Progenitor cell of endocrine pancreas (in vitro differentiated cells): ENCODE results near the gene RAC3. TPM values are rescaled to one million over a fixed set of nuclear protein-coding genes. Genes with fewer than 3 reads are reported as not detected.

Experiments
- DNase-seq: peaks from one replicate; pipeline ENCODE4 v3.0.0; 2021; ENCODE audit warnings: low spot score; ENCODE audit not compliant: unreplicated experiment
- H3K27ac Mint-ChIP-seq: 2 replicates; pipeline ENCODE4 v1.8.0; 2021; ENCODE audit warnings: mild to moderate bottlenecking, moderate library complexity, mixed read lengths
- H3K27me3 Mint-ChIP-seq: 2 replicates; pipeline ENCODE4 v1.8.0; 2021; ENCODE audit warnings: mixed read lengths
- H3K36me3 Mint-ChIP-seq: 2 replicates; pipeline ENCODE4 v1.8.0; 2022; ENCODE audit warnings: mixed read lengths; ENCODE audit not compliant: insufficient read depth
- H3K4me1 Mint-ChIP-seq: 2 replicates; pipeline ENCODE4 v1.8.0; 2021; ENCODE audit warnings: low read depth, mixed read lengths
- H3K4me3 Mint-ChIP-seq: 2 replicates; pipeline ENCODE4 v1.8.0; 2021; ENCODE audit warnings: low read depth, mild to moderate bottlenecking, moderate library complexity, mixed read lengths
- H3K9me3 Mint-ChIP-seq: 2 replicates; pipeline ENCODE4 v1.8.0; 2021; ENCODE audit warnings: low read depth, mixed read lengths
- CTCF ChIP-seq: fragments of 200-600 bp; sonication (generic); IDR thresholded peaks from one replicate; pipeline ENCODE4 v1.5.0; 2021; ENCODE audit warnings: antibody characterized with exemption, mild to moderate bottlenecking; ENCODE audit not compliant: unreplicated experiment
- total RNA-seq: library from RNA; stranded (reverse); gene quantifications from 2 replicates; pipeline ENCODE4 v1.2.1, GENCODE V29; 2021

The RAC3 gene
- total RNA-seq, 1 donor from 2014 or later = 25.2 TPM

GRCh38 chr17:82000803-82001570 lies 30.5 kb upstream of the RAC3 start:
- TF ChIP-seq CTCF = no peak
- H3K36me3 Mint-ChIP-seq = no peaks in the 10 kb centered on the region
- H3K4me1 Mint-ChIP-seq = no peaks in the 10 kb centered on the region
- no peaks in the 10 kb centered on the region for H3K27me3 Mint-ChIP-seq
- no peak for DNase-seq
- no peaks in the 10 kb centered on the region for H3K9me3 Mint-ChIP-seq
- no peak overlapping the region for H3K27ac Mint-ChIP-seq
- no peak overlapping the region for H3K4me3 Mint-ChIP-seq

- no peaks in the 10 kb centered on the region for H3K36me3 Mint-ChIP-seq
- TF ChIP-seq CTCF = no peak
- no peaks in the 10 kb centered on the region for H3K27me3 Mint-ChIP-seq
Observed at GRCh38 chr17:82001571-82002056, 29.9 kb upstream of the RAC3 start.

GRCh38 chr17:82003411-82004381 lies 27.8 kb upstream of the RAC3 start:
- no peak for TF ChIP-seq CTCF
- Mint-ChIP-seq H3K27ac (no peak overlapping the region), H3K4me3 (no peak overlapping the region), H3K4me1 (no peaks in the 10 kb centered on the region), H3K9me3 (no peaks in the 10 kb centered on the region), H3K36me3 (no peaks in the 10 kb centered on the region), H3K27me3 (no peaks in the 10 kb centered on the region)
- no peak for DNase-seq

More at GRCh38 chr17:82001571-82002056, 29.9 kb upstream of the RAC3 start:
- DNase-seq = no peak
- no peak overlapping the region for H3K27ac Mint-ChIP-seq
- H3K4me1 Mint-ChIP-seq = no peaks in the 10 kb centered on the region
- H3K4me3 Mint-ChIP-seq = no peak overlapping the region
- H3K9me3 Mint-ChIP-seq = no peaks in the 10 kb centered on the region

- TF ChIP-seq CTCF = no peak
- H3K9me3 Mint-ChIP-seq = no peaks in the 10 kb centered on the region
- H3K36me3 Mint-ChIP-seq = no peaks in the 10 kb centered on the region
- no peaks in the 10 kb centered on the region for H3K27me3 Mint-ChIP-seq
- no peak overlapping the region for H3K27ac Mint-ChIP-seq
- no peak for DNase-seq
- no peaks in the 10 kb centered on the region for H3K4me1 Mint-ChIP-seq
- H3K4me3 Mint-ChIP-seq = no peak overlapping the region
Observed at GRCh38 chr17:82004517-82005455, 26.7 kb upstream of the RAC3 start.
